HG02610 (cell line): ENCODE data around the gene TIMP1.

Experiments
- ATAC-seq: cut with Tn5 transposase; IDR thresholded peaks from one replicate; pipeline ENCODE4 v1.9.1; 2021; ENCODE audit warnings: mild to moderate bottlenecking, moderate library complexity; ENCODE audit not compliant: unreplicated experiment

The TIMP1 gene

DNA sequence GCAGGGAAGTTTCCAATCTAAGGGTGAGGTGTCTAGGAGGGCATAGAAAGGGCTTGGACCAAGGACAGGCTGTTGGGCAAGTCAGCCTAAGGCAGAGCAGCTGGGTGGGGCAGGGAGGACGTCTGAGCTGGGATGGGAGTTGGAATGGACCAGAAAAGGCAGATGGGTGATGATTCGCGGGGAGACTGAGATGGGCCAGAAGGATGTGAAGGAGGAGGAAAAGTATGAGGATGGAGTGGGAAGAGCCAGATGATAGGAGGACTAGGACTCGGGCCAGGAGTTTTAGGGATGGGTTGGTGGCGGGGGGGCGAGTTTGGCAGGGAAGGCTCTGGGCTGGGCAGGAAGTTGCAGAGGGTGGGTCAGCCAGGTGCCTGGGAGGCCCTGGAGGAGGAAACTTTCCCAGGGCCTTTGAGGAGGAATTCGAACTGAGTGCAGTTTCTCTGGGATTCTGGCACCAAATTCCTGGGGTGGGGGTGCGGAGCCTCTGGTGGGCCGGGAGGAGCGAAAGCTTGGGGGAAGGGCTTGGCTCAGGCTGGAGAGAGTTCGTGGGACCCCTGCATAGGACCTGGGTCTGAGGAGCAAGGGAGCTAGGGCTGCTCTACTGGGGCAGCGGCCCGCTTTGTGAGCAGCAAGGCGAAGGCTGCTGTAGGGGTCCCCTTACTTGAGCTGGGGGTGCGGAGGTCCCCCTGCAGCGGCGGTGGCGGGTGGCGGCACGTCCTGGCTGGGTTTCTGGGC is 8.7 kb upstream of the TIMP1 start:
- no peak for ATAC-seq

DNA sequence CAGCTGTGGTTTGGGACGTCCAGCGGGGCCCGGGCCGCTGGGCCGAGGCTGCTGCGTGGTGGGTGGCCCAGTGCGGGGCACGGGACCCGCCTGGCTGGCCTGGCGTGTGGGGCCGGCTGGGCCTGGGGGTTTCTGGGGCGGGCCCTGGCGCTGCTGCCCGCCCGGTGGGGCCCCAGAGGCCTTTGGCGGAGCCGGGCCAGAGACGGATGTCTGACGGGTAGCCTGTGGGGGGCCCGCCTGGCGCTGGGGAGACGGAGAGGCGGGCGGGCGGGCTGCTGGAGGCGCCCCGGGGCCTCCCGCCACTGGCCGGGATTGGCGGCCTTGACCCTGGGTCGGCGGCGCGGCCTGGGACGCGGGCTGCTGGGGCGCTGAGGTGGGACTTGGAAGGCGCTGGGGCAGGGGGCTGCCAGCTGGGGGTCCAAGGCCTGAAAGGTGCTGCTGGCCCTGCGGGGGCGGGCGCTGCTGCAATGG is 8.1 kb upstream of the TIMP1 start:
- no peak for ATAC-seq

DNA sequence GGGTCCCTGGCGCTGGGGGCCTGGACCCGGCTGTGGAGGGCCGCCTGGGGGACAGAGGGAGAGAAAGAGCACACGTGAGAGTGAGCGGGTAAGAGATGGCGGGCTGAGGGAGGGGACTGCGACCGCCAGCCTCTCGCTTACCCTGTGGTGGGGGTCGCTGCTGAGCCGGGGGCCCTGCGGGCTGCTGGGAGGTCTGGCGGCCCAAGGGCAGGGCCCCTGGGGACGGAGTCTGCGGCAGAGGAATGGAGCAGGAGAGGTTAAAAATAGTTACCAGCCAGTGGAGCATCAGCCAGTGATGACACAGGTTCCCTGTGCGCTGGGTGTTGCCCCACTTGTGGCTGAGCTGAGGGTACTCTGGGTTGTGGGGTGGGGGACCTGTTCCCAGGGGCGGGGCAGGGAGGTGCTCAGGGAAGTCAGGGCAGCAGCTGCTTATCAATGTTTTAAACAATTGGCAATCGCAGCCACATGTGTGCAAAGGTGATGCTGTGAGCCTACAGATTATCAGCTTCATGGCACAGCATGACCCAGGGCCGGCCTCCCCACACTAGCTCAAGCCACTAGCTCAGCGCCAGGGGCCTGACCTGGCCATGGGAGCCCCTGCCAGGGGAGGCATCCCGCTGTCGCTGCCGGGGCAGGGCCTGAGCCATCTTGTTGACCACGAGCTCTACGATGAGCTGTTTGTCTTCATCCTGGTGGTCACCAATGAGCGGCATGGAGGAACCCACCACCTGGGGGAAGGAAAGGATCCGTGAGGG is 7.5 kb upstream of the TIMP1 start:
- ATAC-seq: no peak

DNA sequence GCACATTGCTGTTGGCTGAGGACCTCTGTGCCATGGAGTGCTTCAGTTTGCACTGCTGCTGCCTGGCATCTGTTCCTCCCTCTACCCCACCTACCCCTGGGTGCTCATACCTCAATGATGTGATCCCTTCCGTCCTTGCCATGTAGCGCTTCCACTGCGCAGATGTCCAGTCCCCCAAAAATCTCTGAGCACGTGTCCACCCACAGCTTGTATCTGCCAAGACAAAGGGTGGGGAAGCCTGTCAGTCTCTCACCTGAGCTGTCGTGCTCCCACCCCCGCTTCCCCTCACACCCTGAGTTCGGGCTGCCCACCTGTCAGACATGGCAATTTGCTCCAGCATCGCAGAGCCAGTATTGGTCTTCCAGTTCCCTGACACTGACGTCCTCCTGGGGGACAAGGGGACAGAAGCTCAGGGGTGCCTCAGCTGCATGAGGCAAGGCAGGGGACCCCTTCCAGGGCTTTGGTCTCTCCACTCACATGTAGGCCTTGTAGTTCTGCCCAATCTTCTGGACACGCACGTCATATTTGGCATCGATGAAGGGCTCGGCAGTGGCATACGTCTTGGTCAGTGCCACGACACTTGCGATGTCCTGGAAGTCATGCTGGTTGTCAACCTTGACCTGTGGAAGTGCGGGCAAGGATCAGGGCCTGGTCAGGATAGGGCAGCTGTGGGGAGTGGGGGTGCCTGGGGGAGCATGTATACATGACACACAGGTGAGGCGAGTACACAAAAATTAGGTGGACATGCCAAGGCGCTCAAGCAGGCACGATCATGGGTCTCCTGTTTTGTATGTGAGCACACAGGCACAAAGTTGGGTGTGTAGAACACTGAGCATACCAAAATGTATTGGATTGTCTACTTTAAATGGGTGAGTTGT is 6.0 kb upstream of the TIMP1 start:
- no peak for ATAC-seq

DNA sequence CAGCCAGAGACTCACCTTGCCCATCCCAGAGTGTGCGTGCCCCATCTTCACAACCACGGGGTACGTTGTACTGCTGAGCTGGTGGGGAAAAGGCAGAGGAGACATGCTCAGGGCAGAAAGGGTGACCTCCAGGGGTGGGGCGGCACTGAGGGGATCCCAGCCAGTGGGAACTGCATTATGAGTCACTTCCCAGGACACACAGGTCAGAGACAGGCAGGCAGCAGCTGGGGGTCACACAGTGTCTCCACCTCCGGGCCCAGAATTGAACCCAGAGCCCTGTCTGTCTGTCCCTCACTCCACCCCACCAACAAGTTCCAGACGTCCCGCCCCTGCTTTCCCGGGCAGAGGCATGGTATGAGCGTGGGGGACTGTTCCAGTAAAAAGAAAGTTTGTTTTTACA is 4.8 kb upstream of the TIMP1 start:
- ATAC-seq: no peak

DNA sequence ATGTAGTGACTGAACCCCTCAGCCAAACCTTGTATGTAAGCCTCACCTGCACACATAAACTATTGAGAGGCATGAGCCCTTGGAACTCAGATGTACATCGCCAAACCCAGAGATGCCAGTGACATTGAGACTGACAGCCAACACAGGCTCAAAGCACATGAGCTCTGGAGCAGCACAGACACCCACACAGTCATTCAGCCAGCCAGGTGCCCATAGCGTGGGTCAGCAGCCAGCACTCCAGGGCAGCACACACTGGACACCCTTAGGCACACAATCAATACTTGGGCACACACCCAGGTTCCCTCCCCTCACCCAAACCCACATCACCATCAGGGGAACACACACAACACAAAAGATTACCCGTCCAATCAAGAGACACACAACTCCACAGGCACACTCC is 4.3 kb upstream of the TIMP1 start:
- ATAC-seq: no peak

DNA sequence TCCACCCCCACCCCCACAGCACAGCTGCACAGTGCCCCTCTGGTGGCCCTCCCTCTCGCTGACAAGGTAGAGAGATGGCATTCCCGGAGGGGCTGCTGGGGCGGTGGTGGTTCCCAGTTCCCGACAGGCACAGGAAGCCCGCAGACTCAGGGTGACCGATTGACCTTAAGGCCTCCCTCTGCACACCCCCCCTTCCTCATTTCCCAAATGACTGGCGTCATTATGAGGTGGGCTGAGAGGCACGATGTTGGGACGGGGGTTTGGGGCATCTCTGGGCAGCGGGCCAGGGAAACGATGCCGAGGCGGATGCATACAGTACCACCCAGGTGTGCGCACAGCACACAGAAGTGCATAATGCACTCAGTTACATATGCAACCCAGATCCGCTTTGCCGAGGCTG is 3.5 kb upstream of the TIMP1 start:
- ATAC-seq: no peak

DNA sequence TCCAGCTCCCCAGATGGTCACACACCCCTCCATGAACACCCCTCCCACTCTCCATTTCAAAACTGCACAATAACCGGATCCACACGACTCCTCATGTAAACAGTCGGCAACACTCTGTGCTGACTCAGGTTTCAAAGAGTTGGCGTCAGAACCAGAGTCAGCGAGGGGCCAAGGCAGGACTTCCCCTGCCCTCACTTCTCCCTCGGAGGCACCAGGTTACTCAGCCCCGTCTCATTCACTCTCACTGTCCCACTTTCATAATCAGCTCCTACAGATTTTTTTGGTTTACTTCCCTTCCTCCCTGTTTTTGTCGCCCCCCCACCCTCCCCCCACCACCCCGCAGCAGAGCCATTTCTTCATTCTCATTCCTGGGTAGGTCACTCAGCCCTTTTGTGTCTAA is 2.7 kb upstream of the TIMP1 start:
- ATAC-seq: peak; percentile 46

DNA sequence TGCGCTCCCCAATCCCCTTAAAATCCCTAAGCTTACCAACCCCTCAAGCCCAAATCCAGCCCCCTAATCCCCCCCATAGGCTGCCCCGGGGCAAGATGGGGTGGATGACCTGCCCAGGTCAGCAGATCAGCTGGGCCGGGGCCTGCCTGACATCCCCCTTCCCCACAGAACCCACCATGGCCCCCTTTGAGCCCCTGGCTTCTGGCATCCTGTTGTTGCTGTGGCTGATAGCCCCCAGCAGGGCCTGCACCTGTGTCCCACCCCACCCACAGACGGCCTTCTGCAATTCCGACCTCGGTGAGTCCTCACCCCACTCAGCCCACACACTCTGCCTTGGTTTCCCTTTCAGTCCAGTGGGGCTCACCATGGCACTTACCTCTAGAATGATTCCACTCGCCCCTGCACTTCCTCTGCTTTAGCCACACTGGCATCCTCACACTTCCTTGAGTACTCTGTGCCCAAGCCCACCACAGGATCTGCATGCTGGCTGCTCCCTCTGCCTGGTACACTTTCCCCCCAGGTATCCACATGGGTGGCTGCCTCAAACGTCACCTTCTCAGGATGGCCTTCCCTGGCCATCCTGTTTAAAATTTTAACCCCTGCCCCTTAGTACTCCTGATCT is 1.1 kb downstream of the TIMP1 start:
- ATAC-seq: no peak

DNA sequence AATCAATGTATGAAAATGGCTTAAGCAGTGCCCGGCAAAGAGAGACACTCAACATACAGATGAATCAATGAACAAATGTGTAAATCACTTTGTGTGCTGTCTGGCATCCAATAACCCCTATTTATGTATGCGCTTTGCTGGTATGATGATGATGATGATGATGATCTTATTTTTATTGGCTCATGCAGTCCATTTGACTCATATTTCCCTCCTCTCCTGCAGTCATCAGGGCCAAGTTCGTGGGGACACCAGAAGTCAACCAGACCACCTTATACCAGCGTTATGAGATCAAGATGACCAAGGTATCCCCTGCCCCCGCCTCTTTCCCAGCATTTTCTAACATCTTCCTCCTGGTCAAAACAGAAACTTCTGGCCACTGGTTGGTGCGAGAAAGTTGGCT is 2.5 kb downstream of the TIMP1 start:
- ATAC-seq: no peak

DNA sequence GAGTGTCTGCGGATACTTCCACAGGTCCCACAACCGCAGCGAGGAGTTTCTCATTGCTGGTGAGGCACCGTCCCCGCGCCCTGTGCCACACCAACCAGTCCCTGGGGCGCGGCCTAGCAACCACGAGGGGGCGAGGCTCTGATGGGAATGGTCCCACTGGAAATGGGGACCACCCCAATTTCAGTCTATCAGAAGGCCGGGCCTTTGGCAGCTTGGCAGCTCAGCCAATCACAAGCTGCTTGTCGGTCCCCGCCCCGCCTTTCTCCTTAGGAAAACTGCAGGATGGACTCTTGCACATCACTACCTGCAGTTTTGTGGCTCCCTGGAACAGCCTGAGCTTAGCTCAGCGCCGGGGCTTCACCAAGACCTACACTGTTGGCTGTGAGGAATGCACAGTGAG is 3.0 kb downstream of the TIMP1 start:
- ATAC-seq: no peak

DNA sequence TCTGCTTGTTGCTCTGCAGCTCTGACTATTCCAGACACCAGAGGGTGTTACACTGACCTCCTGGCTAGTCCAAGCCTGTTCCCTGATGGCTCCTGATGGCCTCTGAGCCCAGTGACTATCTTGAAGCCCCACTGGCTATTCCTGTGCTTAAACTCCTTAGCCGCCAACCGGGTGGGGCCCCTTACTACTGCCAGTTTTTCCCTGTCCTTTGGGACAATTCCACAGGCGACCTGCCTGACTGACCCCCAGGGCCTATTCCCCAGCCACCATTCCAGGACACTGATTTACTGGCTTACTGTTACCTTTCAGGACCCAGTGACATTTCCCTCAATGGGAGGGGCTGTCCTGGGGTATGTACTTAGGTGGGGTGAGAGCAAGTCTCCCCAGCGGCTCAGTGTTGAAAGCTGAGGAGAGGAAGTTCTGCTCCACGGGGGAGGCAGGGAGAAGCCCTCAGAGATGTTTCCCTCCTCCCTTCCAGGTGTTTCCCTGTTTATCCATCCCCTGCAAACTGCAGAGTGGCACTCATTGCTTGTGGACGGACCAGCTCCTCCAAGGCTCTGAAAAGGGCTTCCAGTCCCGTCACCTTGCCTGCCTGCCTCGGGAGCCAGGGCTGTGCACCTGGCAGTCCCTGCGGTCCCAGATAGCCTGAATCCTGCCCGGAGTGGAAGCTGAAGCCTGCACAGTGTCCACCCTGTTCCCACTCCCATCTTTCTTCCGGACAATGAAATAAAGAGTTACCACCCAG is 4.0 kb downstream of the TIMP1 start:
- no peak for ATAC-seq

DNA sequence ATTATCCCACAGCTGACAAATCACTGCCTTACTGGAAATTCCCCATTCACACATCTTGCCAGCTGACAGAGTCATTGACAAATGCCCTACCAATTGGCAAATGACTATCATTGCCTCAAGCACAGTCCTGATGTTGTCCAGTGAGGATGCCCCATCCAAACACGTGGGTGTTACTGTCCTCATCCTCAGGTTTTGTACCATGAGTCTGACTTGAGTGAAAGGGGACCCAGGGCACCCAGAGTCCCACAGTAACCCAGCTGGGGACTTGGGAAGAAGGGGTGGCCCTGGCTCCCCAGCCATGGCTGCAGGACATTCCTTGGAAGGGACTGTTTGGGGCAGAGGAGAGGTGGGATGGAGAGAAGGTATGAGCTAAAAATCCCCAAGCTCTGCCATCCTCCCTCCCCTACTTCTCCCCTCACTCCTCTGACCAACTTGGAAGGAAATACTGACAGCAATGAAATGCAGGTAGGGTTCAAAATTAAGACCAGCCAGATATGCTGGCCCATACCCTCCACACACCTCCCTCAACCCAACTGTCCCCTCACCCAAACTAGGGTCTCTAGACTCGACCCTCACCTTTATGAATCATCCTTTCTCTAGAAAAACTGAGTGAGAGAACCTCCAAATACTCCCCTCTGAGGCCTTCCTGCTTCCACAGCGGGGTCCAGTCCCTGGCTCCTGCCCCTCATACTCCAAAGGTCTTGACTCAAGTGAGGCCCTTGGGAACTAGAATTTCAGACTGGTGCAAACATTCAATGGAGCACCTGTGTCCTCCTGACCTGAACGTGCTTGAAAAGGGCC is 5.1 kb downstream of the TIMP1 start:
- ATAC-seq: no peak

DNA sequence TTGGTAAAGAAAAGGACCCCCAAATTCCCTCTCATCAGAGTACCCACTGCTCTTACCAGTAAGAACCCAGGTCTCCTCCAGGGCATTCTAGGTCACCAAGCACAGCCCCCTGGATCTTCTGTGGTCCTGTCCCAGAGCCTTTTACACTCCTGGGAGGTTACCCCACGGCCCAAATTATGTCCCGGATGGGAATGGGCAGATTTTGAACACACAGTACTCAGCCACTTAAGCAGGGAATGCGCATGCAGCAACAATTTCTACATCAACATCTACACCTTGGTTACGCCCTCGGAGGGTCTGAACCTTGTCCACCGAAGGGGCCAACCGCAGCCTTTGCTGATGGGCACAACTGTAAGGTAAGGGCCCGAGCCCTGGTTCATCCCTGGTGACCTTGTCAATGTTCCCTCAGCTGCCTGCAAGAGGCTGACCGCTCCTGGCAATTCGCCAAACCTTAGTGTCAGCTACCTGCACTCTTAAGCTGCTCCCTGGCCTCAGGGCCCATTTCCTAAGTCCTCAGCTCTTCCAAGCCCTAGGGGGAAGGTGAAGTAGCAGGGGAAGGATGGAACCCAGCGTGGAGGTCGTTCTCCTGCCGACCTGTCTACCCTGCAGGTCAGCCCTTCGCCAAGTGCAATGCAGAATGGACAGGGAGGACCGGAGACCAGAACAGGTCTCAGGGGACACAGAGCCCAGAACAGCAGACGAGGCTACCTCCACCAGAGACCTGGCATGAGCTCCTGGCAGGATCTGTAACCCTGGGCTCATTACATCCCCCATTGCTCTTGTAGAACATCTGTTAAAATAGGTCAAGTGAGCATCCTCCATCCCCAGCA is 5.9 kb downstream of the TIMP1 start:
- ATAC-seq: no peak

DNA sequence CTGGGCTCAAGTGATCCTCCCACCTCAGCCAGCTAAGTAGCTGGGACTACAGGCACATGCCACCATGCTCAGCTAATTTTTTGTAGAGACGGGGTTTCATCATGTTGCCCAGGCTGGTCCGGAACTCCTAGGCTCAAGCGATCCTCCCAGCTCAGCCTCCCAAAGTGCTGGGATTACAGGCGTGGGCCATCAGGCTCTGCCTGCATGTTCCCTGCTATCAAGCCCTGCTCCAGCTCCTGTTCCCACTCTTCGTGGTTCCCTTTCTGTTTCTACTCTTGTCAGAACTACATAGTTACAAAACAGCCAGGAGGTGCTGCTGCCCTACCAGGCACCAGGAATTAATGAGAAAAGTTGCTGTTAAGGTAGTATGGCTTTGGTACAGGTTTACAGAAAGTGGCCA is 8.7 kb downstream of the TIMP1 start:
- no peak for ATAC-seq

DNA sequence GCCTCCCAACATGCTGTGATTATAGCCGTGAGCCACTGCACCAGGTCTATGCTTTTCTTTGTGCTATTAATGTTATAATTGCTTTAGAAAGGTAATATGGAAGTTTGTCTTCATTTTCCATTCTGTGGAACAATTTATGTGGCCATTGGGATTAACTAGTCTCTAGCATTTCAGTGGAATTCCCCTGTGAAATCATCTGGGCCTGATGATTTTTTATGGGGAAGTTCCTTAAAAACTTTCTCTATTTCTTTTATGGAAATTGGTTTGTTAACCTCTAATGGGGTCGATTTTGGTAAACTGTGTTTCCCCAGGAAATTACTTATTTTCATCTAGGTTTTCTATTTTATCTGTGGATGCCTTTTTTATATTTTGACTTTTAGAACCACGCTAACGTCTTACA is 11.3 kb downstream of the TIMP1 start:
- ATAC-seq: no peak

DNA sequence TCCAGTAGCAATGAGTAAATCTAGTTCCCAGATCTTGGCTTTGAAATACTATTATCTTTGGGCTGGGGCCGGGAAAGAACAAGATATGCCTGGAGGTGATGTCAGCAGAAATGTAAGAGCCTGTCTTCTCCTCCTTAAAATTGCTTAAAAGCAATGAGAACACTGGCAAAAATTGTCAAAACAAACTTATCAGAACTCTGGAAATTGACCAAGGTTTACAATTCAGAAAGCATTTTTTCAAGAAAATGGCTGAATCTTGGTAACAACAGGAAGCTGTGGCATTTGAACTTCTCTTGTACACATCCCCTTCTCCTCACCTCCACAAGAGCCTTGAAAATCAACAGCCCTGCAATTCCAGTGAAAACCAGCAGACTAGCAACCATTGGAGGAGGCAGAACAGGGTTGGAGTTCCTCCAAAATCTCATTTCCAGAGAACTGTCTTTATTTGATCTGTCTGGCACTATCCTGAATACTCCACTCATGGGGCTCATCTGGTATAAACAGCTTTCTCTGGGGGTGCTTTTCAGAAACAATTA is 13.5 kb downstream of the TIMP1 start:
- ATAC-seq: no peak

DNA sequence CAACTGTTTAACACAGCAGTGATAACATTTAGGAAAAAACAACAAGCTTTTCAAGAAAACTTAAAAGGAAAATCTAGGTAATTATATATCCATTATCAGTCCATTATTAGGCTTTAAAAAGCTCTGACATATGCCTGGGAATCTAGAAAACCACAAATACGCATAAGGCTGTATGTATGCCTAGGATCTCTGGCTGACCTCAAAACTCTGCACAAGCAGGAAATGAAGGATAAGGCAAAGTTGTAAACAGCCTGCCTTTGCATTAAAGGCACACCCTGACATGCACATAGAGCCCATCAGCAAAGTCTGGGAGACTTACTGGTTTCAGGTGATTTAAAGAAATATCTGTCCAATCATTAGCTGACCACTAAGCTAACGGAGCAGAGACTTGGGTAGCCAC is 14.0 kb downstream of the TIMP1 start:
- no peak for ATAC-seq
